K562 (cell line): ENCODE data around the gene MAPKAPK3. TPM values are rescaled to one million over a fixed set of nuclear protein-coding genes. Genes with fewer than 3 reads are reported as not detected.
A peak's percentile ranks its signal among the peaks of the same experiment; 100 is the strongest.

Source experiments
- CBX1 ChIP-seq: sonication (generic); IDR thresholded peaks from 2 replicates; pipeline ENCODE4 v1.6.1; 2016; ENCODE audit warnings: antibody characterized with exemption, low read depth, mild to moderate bottlenecking
- E2F1 ChIP-seq: sonication (generic); formaldehyde crosslinking; IDR thresholded peaks from 2 replicates; pipeline ENCODE4 v1.8.1; 2023; ENCODE audit warnings: mild to moderate bottlenecking, missing genetic modification reagents, moderate library complexity
- GTF3C2 ChIP-seq: IDR thresholded peaks from 3 replicates; pipeline ENCODE4 v1.6.1; 2011; ENCODE audit warnings: borderline replicate concordance, mild to moderate bottlenecking, moderate library complexity; ENCODE audit not compliant: insufficient read length; ENCODE audit errors: extremely low read depth
- HBP1 ChIP-seq: fragments of 450-650 bp; formaldehyde crosslinking; IDR thresholded peaks from 2 replicates; pipeline ENCODE4 v1.4.0; 2022; ENCODE audit warnings: missing genetic modification characterization
- HSF4 ChIP-seq: fragments of 250-450 bp; sonication (Bioruptor Pico); IDR thresholded peaks from 2 replicates; pipeline ENCODE4 v2.1.2; 2022; ENCODE audit warnings: mild to moderate bottlenecking, moderate library complexity, borderline replicate concordance
- MECOM ChIP-seq: fragments of 250-450 bp; sonication (Bioruptor Pico); IDR thresholded peaks from 2 replicates; pipeline ENCODE4 v1.8.0; 2022; ENCODE audit warnings: inconsistent platforms
- RREB1 ChIP-seq: fragments of 250-450 bp; sonication (Bioruptor Pico); IDR thresholded peaks from 2 replicates; pipeline ENCODE4 v1.4.0; 2020
- RUNX1 ChIP-seq: sonication (generic); IDR thresholded peaks from 2 replicates; pipeline ENCODE4 v1.6.1; 2016; ENCODE audit warnings: antibody characterized with exemption, low read depth
- TCF3 ChIP-seq: sonication (generic); formaldehyde crosslinking; IDR thresholded peaks from 2 replicates; pipeline ENCODE4 v1.4.0; 2020; ENCODE audit warnings: mild to moderate bottlenecking, missing genetic modification reagents
- TRIM25 ChIP-seq: fragments of 450-650 bp; IDR thresholded peaks from 2 replicates; pipeline ENCODE4 v1.7.0; 2016; ENCODE audit warnings: borderline replicate concordance
- ZNF3 ChIP-seq: fragments of 250-450 bp; sonication (Bioruptor Pico); IDR thresholded peaks from 2 replicates; pipeline ENCODE4 v1.5.0; 2021; ENCODE audit warnings: mild to moderate bottlenecking, moderate library complexity
- polyA plus RNA-seq, 8 experiments: library from polyadenylated mRNA; depleted of rRNA in 4 of 8; stranded (reverse) in 5 of 8; unstranded in 3 of 8; fragments of >200 nt; fragmentation: Nextera tagmentation in 2 of 8; fragmentation: Illumina TruSeq in 1 of 8; extraction: Ambion mirVana in 2 of 8; extraction: Trizol in 1 of 8; gene quantifications; 2 replicates each; pipeline versions ENCODE4 v1.2.1 to v1.2.3, GENCODE V29; 2011 to 2014; ENCODE audit warnings: inconsistent platforms in 1 of 8, missing spikeins in 1 of 8
- total RNA-seq, 7 experiments: library from RNA; depleted of rRNA in 6 of 7; stranded (reverse); fragments of >200 nt in 6 of 7; fragmentation: Illumina TruSeq in 2 of 7; extraction: Trizol in 2 of 7; gene quantifications; 2 replicates each; pipeline versions ENCODE4 v1.2.1 to v1.2.3, GENCODE V29; 2011 to 2021; ENCODE audit warnings: low replicate concordance in 1 of 7

The MAPKAPK3 gene
- total and polyA plus RNA-seq, 9 of the 15 experiments (the other 6 are each of a cell fraction or from before 2014, with no cell fraction given), result 8.0 to 56.4 (median 41.2) TPM

- TF ChIP-seq GTF3C2, result no peak
- TF ChIP-seq HSF4 (CRISPR knock-in tag), result no peak
- TF ChIP-seq TCF3 (CRISPR knock-in tag), result peak; percentile 69; the same call in 1 of the 2 replicates
- no peak for TF ChIP-seq ZNF3 (CRISPR knock-in tag)
- TF ChIP-seq RUNX1, result no peak
- no peak for TF ChIP-seq CBX1
- no peak for TF ChIP-seq MECOM (CRISPR knock-in tag)
- no peak for TF ChIP-seq RREB1 (CRISPR knock-in tag)
- no peak for TF ChIP-seq HBP1 (CRISPR knock-in tag)
- no peak; the same call in 1 of the 2 replicates for TF ChIP-seq E2F1 (CRISPR knock-in tag)
- TF ChIP-seq TRIM25, result no peak
These were observed 5.3 kb upstream of the MAPKAPK3 start, which contains the start of gene CISH (continued) for GRCh38 chr3:50611464-50612233.
